HG03571 (cell line): Measurements from ENCODE around the gene EMC8.
"Not testable (repeated sequence)": the region's sequence is repeated elsewhere in the genome, so short reads cannot be mapped to it uniquely, and the experiment has no call there.

ENCODE experiments used
- ATAC-seq: cut with Tn5 transposase; IDR thresholded peaks from one replicate; pipeline ENCODE4 v1.9.1; 2021; ENCODE audit not compliant: unreplicated experiment

EMC8 gene

DNA sequence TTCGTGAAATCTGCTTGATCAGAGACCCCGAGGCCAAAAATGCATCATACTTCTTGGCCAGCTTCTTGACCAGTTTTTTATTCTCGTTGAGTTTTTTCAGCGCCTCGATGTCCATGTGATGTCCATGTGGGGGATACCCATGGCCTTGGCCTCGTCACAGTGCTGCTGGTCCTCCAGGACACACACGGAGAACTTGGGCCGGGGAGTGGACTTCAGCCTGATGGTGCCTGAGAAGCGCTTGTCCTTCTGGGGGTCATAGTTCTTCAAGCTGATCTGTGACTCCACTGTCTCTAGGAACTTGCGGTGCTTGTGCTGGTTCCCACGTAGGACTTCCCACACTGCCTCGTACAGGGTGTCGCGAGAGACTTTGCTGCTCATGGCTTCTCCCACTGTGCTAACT, 16.8 kb upstream of the EMC8 start:
- no peak for ATAC-seq

DNA sequence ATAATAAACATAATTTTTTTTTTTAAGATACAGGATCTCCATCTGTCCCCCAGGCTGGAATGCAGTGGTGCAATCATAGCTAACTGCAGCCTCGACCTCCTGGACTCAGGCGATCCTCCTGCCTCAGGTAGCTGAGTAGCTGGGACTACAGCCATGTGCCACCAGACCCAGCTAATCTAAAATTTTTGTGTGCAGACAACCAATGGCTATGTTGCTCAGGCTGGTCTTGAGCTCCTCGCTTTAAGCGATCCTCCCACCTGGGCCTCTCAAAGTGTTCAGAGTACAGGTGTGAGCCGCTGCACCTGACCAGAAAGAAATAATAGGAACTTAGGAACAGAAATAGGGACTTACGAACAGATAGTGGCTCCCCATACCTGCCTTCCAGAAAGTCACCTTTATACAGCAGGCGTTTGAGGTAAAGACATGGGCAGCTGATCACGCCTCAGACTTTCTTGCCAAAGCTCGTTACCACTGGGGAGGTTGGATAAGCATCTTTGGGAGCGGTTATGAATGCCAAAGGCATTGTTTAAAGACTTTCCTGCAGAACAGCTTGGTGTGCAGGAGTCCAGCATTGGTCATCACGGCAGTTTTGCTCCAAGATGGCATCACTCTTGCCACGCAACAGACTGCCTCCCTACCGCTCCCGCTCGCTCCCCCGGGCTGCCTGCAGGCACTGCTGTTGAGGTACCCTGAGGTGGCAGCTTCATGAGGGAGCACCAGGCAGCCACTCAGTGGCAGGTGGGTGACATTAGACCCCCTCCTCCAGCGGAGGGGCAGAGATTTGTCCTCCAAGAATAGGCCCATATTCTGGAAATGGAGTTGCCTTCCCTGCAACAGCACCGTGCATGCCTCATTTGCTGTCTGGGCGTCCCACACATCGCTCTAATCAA, 13.7 kb upstream of the EMC8 start:
- no peak for ATAC-seq

DNA sequence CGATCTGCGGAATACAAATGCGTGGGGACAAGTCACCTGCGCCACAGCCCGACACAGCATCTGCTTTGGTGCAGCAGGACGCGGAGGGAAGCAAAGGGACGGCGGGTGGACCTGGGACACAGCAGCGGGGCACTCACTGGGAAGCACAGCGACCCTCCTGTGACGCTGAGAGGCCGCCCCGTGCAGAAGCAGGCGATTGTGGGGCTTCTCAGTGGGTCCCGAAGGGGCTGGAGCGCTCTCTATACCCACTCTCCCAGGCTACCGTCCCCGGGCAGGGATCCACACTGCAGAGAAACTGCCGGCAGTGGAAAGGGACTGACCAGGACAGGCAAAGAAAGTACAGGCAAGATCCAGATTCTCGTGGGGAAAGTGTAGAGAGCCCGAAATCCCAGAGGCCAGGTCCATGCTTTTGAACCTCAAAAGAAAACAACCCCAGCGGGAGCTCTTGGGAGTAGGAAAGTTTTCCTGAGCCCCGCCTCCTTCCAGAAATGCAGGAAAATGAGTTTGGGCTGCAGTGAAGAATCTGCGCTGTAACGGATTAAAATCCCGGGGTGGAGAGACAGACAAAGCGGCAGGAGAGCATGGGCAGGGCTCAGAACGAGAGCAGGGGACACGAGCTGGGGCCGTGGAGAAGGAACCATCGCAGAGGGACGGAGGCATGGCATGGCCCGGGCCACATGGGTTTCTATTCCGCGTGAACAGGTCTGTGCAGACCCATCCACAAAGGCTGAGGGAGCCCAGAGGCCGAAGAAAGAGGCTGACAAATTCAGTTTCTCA, 12.9 kb upstream of the EMC8 start:
- ATAC-seq = no peak

DNA sequence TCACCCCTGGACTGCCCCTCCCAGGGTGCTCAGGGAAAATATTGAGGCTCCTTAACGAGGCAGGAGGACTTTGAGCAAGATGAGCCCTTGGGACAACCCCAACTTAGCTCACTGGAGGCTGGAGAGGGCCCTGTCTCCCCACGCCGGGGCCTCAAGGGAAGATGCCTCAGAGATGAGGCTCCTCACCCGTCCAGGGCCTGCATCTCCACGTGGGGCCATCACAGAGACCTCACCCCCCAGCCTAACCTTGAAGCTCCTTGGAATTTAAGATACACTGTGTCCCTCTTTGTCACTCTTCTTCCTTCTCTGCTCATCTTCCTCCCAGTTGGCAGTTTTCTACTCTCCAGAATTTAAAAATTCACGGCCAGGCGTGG, 11.4 kb upstream of the EMC8 start:
- ATAC-seq = no peak

DNA sequence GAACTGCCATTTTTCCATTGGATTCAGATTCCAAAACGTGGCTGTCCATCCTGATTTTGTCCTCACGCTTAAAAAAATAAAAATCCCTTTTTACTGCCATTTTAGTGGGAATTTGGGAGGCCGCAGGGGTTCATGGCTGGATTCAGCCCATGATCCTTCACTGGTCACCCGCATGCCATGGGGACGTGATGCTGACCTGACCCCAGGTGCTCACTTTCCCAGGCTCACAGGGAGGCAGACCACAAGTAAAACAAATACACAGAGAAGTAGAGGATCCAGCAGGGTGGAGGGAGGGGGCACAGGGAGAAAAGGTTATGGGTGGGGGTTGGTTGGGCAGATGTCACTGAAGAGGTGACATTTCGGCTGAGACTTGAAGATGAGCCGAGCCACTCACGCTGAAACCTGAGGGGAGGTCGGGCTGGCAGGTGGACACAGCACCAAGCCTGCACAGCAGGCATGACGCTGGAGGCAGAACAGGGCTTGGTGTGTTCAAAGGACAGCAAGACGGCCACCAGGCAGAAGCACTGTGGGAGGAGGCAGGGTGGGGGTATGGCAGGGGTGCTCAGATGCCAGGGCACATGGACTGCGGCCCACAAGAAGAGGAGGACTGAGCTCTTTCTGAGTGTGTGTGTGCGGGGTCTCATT, 10.9 kb upstream of the EMC8 start:
- no peak for ATAC-seq

DNA sequence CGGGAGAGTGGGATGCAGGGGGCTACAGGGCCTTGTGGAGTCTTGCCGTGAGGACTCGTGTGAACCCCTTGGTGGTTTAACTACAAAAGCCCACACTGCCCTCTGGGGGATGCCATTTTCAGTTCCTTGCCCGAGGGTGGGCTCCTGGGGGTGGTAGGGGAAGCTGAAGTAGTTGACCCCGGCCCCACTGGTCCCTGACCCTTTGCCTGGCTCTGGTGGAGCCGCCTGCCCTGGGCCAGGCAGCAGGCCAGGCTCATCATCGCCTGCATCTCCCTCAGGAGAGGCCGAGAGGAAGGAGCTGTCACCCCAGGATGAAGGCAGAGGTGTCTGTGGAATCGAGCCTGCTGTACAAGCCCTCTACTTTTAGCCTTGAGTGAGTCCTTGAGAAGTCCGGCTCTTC, 10.3 kb upstream of the EMC8 start:
- ATAC-seq = no peak

DNA sequence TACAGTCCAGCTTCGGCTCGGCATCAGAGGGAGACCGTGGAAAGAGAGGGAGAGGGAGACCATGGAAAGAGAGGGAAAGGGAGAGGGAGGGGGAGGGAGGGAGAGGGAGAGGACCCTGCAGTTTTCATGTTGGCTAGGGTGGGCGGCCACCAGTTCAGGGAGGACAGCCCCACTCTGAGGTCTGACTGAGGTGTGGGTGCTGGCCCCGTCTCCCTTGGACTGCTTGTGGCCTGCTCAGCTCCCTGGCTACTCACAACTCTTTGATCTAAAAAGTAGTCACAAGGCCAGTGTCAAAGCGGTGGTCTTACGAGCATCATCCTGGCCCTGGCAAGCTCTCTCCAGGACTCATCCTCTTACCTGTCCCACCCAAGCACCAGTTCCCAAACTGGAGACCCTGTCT, 9.6 kb upstream of the EMC8 start:
- no peak for ATAC-seq

DNA sequence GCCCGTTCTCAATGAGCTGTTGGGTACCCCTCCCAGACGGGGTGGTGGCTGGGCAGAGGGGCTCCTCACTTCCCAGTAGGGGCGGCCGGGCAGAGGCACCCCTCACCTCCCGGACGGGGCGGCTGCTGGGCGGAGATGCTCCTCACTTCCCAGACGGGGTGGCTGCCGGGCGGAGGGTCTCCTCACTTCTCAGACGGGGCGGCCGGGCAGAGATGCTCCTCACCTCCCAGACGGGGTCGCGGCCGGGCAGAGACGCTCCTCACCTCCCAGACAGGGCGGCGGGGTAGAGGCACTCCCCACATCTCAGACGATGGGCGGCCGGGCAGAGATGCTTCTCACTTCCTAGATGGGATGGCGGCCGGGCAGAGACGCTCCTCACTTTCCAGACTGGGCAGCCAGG, 8.8 kb upstream of the EMC8 start:
- ATAC-seq = not testable (repeated sequence)

DNA sequence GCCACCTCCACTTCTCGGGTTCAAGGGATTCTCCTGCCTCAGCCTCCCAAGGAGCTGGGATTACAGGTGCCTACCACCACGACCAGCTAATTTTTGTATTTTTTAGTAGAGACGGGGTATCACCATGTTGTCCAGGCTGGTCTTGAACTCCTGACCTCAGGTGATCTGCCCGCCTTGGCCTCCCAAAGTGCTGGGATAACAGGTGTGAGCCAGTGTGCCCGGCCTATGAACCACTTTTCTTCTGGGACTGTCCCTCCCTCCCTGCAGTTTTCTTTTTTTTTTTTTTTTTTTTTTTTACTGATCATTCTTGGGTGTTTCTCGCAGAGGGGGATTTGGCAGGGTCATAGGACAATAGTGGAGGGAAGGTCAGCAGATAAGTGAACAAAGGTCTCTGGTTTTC, 8.0 kb upstream of the EMC8 start:
- ATAC-seq = not testable (repeated sequence)

DNA sequence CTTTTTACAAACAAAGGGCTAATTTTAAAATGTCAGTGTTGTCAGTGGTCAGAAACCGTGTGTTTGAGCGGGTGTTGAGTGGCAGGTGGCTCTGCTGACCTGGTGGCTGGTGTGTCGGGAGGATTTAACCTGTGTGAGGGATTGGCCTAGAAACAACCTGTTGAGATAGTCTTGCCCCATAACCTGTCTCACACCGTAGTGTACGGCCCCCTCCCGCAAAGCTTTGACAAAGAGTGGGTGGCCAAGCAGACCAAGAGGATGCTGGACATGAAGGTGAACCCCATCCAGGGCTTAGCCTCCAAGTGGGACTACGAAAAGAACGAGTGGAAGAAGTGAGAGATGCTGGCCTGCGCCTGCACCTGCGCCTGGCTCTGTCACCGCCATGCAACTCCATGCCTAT, 7.2 kb upstream of the EMC8 start:
- no peak for ATAC-seq

DNA sequence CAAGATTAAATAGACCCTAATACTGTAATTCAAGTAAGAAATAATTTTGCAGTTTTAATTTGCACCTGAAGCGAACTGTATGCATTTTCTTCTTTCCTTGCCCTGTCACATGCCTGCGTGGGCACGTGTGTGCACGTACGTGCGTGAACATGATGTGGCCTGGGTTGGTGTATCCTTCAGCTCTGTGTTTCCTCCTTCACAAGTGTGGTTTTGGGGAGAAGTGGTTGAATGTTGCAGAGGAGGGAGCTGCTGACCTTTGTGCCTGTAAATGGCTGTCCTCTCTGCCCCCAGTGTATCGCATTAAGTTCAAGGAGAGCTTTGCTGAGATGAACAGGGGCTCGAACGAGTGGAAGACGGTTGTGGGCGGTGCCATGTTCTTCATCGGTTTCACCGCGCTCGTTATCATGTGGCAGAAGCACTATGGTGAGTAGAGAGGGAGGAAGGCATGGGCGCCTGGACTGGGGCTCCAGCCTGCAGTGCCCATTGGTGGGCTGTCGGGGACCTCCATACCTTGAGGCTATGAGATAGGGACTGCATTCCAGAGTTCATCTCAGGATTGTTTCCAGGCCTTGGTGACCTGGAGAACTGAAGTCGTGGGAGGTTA, 6.2 kb upstream of the EMC8 start:
- no peak for ATAC-seq

DNA sequence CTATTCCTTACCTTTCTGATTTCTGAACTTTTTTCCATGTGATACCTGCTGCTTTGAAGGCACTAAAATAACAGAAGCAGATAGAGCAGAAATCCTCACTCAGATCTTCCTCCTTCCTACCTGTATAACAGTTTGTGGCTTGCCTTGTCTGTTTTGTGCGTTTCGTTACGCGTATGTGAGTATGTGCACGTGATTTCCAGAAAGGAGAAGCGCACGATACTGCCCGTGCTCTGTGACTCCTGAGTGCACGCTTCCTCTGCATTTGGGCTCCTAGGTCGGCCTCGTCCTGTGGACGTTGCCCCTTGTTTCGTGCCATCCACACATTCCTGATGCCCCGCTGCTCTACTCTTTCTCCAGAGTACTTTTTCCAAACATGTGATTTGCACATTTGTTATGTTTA, 4.2 kb upstream of the EMC8 start:
- no peak for ATAC-seq

DNA sequence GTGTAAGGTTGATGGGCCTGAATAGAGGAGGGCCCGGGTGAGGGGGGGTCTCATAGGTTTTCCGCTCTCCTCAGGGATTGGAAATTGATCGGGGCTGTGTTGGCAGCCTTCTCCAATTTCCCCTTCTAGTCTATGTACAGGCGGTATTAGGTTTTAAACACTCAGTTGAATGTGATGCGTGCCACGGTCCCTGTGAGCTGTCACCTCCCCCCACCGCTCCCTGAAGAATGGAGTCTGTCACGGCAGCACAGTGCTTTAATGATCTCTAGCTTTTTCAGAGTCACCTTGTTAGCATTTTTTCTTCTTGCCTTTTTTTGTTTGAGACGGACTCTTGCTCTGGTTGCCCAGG, 951 bp upstream of the EMC8 start:
- ATAC-seq = no peak

DNA sequence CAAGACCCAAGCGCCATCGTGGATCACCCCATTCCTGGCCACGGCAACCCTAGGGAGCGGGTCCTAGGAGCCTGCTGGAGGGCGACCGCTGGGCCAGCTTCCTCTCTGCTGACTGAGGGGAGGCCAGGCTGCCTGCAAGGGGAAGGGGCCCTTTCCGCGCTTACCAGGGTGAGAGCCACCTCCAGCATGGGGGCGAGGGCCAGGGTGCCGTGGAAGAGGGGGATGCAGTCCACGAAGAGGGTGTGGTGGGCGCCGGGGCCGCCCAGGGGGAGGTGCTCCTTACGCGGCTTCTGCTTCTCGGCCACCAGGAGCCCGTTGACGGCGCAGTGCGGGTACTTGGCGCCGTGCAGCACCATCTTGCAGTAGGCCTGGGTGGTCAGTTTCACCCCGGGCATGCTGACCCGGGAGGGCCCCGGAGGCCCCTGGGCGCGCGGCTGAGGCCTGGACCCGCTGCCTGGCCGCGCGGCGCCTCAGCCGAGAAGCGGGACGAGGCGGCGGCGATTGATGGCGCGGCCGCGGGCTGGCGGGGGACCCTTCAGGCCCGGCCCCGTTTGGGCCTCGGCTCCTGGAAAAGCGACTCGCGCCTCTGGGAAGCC, 345 bp downstream of the EMC8 start:
- ATAC-seq = peak; percentile 23

DNA sequence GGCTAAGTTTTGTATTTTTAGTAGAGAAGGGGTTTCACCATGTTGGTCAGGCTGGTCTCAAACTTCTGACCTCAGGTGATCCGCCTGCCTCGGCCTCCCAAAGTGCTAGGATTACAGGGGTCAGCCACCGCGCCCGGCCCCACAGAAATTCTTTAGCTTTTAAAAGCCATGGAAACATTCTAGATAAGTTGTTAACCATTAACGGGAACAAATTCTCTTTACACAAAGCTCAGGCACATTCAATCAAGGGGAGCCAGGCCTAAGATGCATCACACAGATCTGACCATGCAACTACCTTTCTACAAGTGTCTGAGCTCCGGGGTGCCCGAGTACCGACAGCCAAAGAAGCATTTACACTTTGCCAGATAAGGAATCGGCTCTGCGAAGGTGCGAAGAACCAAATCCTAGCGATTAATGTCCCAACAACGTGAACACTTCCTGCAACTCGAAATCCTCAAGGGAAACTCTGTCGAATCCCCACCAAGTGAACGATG, 1.0 kb downstream of the EMC8 start:
- ATAC-seq = no peak

DNA sequence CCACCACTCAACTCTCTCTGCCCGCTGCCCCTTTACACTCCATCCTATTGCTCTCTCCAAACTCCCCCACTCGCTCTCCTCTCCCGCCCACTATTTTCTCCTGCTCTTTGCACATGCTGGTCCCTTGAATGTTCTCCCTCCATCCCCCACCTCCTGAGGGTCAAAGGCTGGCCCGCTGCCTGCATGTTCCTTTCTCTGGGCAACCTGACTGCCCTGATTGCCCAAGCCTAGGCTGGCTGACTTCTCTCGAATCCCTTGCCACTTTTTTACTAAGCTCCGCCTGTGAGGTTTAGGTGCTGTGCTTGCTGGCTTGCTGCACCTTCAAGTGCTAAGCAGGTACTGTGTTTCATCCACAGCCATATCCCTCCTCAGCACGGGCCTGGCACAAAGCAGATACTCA, 2.7 kb downstream of the EMC8 start:
- no peak for ATAC-seq

DNA sequence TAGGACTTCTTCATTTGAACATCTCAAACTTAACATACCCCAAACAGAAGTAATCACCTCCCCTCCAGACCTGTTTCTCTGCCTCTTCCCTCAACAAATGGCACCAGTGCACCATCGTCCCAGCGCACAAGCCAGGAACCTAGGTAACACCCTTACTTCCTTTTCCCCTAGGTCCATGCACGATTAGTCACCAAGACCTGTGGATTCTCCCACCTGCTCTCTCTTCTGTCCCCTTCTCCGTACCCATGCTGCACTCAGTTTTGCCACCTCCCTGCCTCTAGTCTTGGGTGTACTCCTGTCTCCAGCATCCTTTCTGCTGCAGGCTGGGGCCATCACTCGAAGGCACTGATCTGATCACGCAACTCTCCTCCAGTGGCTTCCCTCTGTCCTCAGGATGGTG, 3.2 kb downstream of the EMC8 start:
- no peak for ATAC-seq

DNA sequence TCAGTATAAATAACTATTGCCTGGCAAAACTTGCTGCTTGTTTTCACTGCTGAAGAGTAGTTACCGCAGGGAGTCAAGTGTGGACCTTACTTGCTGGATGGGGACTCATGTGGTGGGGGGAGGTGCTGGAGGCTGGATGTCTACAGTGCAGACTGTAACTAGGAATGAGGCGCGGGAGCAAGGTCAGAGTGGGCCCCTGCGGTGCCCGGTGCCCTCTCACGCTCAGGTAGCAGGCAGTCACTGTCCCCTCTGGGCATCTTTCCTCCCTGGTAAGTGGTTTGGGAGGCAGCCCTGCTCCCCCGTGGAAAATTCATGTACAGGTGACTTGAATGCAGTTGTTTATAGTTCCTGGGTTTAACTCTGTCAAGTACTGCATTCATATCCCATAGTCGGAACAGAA, 4.6 kb downstream of the EMC8 start:
- ATAC-seq = no peak

DNA sequence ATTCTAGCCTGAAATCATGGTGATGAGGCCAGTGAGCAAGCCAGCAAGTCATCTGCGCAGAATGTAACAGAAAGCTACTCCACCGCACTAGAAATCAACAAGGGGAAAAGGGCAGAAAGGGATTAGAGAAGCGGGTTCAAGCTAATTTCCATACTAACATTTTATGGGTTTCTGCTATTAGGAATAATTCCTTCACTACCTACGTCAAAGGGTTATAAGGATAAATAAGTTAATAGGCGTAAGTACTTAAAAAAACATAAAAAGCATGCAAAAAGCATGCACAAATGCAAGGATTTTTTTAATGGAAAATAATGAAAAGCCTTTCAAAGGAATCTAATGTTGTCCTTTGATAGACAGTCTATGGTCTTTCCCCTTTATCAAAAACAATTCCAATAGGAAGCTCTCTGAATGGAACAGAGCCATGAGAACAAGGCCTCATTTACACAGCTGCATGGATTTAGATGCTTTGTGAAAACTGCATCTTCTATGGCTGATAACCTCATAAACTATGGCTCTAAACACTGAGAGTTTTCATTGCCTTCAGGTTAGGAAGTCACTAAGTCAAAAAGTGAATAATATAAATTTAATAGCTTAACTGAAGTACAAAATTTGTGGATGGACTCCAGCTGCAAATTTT, 5.6 kb downstream of the EMC8 start:
- ATAC-seq = no peak

DNA sequence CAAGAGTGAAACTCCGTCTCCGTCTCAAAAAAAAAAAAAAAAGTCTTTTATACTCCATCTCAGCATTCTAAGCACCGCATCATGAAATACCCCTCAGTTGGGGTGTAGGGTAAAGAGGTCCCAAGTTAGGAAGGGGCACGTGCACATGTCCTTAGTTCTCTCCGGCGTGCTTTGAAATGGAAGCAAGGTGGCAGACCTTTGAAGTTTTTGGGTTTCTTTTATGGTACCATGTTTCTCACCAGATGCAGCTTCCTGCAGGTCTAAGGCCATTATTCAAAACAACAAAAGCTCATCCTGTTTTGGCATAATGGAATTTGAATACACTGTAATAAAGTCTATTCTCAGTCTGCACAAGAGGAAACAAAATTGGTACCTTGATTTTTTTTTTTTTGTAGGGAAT, 9.6 kb downstream of the EMC8 start:
- no peak for ATAC-seq

DNA sequence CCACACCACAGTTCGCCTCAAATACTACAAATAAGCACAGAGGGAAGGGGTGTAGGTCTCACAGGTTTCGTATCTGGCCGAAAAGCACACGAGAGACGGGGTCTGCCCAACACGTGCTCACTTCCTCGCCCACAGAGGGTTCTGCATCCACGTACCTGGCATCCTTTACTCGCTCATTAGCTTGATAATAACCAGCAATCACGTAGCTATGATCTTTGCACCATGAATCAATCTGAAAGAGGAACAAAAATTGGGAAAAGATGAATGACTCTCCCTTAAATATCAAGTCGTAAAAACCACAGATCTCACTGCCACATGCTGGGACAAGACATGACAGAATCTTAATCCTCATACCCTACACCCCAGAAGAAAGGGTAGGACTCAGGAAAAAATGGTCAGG, 10.5 kb downstream of the EMC8 start:
- ATAC-seq = no peak
